NCI-H82 (cell line): ENCODE results near the gene CENPC.
A peak's percentile ranks its signal among the peaks of the same experiment; 100 is the strongest.

Source experiments
- DNase-seq: peaks from one replicate; lab custom pipeline; 2025; lab: John Stamatoyannopoulos, UW

CENPC gene, protein sequence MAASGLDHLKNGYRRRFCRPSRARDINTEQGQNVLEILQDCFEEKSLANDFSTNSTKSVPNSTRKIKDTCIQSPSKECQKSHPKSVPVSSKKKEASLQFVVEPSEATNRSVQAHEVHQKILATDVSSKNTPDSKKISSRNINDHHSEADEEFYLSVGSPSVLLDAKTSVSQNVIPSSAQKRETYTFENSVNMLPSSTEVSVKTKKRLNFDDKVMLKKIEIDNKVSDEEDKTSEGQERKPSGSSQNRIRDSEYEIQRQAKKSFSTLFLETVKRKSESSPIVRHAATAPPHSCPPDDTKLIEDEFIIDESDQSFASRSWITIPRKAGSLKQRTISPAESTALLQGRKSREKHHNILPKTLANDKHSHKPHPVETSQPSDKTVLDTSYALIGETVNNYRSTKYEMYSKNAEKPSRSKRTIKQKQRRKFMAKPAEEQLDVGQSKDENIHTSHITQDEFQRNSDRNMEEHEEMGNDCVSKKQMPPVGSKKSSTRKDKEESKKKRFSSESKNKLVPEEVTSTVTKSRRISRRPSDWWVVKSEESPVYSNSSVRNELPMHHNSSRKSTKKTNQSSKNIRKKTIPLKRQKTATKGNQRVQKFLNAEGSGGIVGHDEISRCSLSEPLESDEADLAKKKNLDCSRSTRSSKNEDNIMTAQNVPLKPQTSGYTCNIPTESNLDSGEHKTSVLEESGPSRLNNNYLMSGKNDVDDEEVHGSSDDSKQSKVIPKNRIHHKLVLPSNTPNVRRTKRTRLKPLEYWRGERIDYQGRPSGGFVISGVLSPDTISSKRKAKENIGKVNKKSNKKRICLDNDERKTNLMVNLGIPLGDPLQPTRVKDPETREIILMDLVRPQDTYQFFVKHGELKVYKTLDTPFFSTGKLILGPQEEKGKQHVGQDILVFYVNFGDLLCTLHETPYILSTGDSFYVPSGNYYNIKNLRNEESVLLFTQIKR

DNA sequence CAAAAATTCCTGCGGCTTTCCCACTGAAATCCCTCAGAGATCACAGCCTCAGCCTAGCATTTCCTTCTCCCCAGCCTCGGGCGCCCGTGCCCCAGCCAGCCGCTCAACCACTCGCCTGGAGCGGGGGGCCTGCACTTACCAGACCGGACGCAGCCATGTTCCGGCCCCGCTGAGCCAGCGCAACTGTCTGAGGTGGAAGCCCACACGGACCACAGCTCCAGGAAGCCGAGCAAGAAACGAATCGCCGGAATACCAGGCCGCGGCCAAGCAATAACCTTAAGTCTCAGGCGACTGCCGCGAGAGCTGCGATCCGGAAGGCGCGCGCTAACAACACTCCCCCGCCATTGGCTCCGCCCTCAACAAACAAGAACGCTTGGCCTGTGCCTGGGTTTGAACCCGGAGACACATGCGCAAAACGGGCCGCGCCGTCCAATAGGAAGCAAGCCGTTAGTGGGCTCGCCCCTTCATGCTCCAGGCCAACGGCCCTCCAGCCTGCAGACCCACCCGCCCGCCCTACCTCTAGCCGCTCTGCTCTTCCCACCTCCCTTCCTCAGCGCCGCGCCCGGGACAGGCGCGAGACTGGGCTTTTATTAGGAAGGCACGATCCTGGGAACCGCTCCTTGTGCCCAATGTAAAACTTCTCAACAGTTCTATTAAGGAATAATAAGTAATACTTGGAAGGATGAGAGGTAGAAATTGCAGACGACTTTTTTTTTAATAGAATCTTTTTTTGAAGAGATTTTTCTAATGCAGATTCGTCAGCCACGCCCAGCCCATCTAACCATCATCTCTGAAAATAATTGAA, at the start of gene CENPC:
Gene CENPC (minus strand): TSS at position 305 of the 805 bp plus-strand sequence. CDS start 148 bp downstream, at position 157.
- peak; percentile 97 for DNase-seq

DNA sequence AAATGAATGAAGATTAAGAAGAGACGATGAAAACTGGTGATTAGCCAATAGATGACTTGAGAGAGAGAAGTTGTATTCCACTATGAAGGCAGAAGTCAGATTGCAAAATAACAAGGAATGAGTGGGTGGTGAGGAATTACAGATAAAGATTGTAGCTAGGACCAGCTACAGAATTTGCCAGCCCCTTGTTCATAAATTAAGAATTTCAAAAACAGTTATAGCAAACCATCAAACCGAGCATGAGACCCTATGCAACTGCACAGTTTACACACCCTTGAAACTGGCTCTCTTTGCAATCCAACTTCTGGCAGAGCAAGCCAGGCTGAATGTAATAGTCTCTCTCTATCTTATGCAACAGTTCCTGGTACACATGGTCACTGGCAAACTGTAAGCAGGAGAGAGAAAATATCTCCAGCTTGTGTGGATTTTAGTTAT, 48.5 kb upstream of the CENPC start:
- no peak for DNase-seq

DNA sequence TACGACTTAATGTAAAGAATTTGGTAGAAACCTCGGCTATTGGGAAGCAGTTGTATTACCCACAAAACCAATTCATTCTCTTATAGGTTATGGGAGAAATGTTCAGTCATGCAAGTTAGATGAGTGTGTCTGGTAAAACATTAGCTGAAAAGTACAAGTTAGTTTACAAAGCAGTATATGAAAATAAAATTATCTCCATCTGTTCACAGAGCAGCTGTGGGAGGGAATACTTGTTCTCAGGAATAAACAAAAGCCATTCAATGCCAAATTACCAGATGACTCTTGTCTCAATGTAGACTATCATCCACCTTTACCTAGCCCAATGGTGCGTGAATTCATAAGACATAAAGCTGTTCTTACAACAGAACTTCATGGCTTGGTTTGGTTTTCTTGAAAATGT, 41.9 kb upstream of the CENPC start:
- DNase-seq = no peak

DNA sequence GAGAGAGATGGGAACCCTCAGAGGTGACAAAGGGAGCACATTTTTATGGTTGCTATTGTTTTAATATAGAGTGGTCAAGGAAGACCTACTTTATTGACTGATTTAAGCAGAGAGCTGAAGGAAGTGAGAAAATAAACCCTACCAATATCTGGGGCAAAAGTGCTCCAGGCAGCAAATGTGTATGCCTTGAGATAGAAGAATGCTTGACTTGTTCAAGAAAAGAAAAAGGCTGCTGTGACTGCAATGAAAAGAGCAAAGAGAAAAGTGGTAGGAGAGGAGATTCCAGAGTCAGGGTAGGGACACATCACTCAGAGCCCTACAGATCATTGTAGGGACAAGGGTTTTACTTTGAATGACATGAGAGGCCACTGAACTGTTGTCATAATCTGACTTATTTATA, 39.2 kb upstream of the CENPC start:
- no peak for DNase-seq

DNA sequence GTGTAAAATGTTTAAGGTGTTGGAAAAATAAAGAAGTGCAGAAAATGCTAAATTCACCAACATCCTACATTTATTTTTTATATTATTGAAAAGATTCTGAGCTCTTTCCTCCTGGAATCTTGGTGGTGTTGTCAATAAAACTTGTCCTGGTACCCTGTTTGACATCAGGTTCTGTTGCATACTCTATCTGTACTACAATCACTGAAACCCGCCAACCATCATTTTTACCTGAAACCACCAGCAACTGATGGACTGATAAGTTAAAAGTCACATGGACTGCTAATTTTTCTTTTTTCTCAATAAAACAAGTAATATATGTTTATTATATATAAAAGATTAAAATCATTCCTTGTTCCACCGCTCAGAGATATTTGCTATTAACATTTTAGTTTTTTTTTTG, 36.6 kb upstream of the CENPC start:
- no peak for DNase-seq

DNA sequence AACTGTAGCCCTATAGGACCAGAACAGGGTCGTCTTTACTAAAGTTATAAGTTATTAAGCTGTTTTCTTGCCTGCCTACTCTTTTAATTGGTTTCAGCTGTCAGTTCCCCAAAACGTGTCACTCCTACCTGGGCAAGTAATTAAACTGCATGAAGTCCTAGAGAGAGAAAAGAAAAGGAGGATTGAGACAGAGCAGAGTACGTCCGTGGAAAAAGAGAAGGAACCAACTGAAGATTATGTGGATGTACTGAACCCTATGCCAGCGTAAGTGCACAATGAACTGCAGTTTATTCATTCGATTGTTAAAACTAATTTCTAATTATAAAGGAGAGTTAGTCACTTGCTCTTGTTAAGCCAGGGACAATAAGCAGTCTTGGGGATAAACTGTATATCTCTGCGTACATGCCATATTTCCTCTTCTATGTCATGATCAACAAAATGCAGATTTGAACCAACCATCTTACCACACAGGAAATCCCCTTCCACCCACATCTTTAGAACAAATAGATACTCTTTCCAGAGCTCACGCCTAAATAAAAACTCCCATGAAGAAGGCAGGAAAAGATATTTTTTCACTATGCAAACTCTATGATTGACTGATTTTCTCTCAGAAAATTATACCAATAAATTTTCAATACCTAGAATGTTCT, 36.0 kb upstream of the CENPC start:
- no peak for DNase-seq

DNA sequence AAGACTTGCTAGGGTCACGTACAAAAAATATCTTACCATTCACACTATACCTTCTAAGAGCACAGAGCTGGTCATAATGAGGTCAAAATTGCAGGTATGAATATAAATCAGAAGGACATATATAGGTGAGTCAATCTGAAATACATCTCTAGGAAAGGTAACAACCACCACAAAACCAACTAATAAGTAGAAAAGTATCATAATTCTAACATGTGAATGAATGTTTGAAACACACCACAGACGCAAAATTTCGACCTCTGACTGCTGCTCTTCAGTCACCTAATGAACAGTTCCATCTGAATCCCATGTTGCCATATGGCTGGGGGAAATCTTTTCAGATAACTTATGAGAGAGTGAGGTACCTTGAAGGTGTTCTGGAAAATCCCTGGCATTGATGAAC, 35.3 kb upstream of the CENPC start:
- DNase-seq = no peak

DNA sequence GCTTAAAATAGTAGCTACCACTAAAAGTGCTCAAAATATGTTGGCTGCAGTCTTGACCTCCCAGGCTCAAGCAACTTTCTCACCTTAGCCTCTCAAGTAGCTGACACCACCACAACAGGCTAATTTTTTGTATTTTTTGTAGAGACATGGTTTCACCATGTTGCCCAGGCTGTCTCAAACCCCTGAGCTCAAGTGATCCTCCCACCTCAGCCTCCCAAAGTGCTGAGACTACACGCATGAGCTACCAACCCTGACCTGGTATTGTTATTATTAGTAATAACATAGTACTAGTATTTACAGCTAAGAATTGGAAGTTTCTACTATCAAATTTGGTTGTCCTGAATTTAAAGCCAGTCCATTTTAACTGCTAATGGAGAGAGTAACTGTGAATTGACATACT, 31.2 kb upstream of the CENPC start:
- no peak for DNase-seq

DNA sequence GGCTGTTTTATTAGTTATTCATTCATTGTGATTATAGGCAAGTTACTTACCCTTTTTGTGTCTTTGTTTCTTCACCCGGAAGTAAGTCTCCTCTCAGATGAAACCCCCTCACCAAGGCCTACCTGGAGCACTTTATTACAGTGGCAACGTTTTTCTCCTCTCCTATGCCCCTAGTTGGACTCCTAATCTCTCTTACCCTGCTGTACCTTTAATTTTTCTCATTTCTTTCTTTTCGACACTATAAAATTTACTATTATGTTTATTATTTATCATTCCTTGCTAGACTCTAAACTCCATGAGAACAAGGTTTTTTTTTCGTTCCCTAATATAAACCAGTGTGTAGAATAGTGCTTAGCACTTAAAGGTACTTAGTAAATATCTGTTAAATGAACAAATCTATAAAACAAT, 30.8 kb upstream of the CENPC start:
- DNase-seq = no peak

DNA sequence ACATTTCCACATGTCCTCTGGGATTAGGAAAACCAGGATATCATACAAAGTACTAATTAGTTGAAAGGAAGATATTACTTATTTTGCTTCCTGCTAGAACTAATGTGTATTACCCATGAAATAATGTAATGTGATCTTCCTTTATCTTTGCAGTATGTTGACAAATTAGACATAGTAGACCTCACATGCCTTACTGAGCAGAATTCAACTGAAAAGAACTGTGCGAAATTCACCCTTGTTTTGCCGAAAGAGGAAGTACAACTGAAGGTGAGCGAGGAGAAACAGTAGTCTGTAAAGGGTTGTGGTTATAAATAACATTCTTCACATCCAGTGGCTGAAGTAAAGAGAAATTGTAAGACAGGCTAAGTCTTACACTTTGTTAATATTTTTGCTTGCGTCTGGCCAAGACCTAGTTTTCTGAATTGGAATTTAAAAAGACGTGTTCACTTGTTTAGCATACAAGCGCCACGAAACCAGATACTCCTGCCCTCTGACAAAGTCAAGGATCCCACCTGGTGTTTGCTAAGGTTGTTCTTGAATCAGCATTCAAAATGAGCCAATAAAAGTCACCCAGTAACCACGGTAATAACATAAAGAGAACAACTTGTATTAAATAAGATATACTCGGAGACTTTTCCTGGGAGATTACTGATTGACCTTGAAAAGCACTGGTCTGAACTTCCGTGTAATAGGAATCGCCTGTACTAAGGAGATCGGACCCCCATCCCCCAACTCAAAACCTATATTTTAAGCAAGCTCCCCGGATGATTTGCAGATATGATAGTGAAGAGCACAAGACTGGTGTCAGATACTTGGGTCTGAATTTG, 30.1 kb upstream of the CENPC start:
- DNase-seq = no peak

DNA sequence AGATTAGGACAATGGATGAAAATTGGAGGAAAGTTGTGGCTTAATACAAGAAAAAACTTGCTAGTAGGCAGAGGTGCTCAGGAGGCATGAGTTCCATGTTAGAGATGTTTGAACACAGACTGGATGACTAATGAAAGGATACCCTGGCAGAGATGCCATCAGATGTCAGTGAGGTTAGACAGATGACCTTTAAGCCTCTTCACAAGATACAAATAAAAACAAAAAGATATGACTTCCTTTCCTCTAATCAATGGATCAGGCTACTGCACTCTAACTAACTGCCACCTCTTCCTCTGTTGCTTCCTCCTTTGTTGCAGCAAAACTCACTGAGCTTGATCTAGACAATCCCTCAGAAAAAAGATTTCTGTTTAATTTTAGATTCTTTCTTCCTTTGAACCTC, 27.9 kb upstream of the CENPC start:
- no peak for DNase-seq

DNA sequence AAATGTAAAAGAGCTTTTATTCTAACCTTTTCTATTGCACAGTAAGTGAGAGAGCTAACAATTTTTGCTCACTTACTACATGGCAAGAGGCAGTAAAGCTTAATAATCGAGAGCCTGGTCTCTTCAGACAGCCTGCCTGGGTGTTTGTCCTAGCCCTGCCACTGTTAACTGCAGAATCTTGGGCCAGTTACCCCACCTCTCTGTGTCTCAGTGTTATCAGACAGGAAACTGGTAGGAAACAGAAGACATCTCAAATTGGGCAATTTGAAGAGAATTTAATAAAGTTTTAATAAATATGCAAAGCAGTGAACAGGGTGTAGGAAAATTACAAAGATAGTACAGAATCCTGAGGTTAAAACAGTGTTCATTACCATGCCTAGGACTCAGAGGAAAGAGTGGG, 26.7 kb upstream of the CENPC start:
- no peak for DNase-seq

DNA sequence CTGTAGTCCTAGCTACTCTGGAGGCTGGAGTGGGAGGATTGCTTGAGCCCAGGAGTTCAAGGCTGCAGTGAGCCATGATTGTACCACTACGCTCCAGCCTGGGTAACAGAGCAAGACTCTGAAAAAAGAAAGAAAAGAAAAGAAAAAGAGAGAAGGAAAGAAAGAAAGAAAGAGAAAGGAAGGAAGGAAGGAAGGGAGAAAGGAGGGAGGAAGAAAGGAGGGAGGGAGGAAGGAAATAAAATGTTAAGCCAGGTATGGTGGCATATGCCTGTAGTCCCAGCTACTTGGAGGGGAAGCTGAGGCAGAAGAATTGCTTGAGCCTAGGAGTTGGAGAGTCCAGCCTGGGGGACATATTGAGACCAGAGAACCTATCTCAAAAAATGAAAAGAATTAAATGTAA, 25.2 kb upstream of the CENPC start:
- no peak for DNase-seq

DNA sequence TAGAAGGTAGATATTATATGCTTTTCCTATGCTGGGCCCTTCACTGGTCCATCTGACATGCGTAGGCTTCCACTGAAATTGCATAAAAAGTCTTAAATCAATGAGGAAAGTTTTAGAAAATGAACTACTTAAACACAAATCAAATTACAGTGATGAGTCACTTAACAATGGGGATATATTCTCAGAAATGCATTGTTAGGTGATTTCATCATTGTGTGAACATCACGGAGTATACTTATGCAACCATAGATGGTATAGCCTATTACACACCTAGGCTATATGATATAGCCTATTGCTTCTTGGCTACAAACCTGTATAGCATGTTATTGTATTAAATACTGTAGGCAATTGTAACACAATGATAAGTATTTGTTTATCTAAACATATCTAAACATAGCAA, 23.5 kb upstream of the CENPC start:
- no peak for DNase-seq

DNA sequence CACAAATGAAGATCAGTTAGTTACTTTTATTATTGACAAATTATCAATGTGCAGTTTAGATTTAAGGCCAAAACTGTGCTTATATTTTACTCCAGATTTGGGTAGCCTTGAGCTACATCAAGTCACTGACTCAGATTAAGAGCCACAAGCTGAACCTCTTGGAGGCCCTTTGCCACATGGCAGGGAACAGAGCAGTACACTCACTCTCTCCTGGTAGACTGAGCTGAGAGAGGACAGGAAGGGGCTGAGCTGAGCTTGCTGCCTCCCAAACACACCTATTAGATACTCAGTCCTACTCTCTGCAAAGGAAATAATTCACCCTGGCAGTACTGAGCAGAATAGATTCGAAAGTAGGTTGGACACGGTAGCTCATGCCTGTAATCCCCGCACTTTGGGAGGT, 21.0 kb upstream of the CENPC start:
- DNase-seq = no peak

DNA sequence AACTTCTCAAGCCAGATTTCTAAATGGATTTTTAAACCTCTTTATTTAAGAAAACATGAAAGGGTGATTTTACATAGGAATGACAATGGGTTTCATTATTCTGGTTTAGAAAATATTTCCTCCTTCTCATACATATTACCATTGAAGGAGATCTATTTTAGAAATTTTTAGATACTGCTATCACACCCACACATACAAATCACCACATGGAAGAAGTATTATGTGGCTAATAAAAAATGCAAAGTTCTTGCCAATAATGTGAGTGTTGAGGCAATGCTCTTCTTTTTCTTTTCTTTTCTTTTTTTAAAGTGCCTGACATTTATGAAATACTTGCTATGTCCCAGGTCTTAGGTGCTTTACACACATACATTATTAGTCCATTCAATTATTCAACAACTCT, 20.0 kb upstream of the CENPC start:
- DNase-seq = no peak

DNA sequence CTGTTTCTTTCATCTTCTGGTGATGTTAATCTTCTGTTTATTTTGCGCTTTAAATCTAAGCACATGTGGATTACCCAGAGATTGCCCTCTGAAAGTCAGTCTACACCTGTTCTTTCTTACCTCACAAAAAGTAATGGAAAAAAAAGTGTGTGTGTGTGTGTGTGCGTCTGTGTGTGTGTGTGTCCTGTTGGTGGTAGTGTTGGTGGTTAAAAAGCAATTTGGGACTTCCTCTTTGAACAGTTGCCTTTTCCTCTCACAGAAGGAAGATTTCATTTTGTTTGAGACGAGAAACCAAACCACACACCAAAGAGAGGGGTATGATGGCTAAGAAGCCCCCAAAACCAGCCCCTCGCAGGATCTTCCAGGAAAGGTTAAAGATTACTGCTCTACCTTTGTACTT, 13.2 kb upstream of the CENPC start, which contains the start of gene STAP1:
Gene STAP1 (plus strand): TSS at position 235 of the 400 bp plus-strand sequence. CDS start 83 bp downstream, at position 318.
- DNase-seq = peak; percentile 6

DNA sequence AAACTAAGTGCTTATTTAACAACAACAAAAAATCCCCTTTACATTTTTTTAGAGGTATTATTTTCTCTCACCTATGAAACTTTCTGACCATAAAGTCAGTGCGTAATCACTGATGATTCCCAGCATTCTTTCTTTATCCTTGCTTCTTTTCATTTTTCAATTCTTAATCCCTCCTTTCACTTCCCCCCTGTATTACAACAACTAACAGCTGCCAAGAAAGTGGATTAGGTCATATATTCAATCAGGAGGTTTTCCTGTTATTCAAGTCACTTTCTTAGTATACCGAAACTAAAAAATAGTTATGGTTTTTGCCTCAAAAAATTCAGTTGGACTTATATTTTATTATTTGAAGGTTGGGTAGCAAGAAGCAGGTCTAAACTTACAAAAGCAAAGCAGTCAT, 11.1 kb upstream of the CENPC start:
- DNase-seq = peak; percentile 4

DNA sequence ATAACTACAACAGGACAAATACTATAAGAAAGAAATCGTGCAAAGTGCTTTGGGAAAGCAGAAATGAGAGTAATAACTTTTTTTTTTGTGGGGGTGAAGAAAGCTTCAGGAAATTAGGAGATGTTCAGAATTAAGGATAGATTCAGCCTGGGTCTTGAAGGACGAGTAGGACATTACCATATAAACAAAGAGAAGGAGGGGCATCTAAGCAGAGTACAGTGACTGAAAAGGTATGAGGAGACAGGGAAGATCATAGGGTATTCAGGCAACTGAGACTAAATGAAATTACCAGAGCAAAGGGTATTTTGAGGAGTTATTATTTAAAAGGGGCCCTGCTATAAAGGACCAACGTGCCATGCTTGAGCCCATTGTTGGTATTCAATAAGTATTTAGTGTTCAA, 10.1 kb upstream of the CENPC start:
- no peak for DNase-seq

DNA sequence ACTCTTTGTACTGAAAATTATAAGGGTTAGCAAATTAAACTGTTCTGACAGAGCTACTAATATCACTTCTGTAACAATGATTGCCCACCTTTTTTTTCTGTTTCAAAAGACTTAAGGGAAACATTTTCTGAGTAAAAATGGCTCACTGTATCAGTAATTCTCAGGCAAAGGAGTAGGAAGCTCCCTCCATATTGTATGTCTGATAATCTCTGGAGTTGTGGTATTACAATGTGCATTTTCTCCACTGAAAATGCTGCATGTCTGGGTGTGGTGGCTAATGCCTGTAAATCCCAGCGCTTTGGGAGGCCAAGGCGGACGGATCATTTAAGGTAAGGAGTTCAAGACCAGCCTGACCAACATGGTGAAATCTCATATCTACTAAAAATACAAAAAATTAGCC, 8.8 kb upstream of the CENPC start:
- DNase-seq = no peak
